ENCODE data around the gene ZDHHC14.

- TF ChIP-seq EZH2phosphoT487 (conservative IDR thresholded peaks at IDR 0.05; ENCODE audit: low read length): no peak
- TF ChIP-seq, protein P1, sequence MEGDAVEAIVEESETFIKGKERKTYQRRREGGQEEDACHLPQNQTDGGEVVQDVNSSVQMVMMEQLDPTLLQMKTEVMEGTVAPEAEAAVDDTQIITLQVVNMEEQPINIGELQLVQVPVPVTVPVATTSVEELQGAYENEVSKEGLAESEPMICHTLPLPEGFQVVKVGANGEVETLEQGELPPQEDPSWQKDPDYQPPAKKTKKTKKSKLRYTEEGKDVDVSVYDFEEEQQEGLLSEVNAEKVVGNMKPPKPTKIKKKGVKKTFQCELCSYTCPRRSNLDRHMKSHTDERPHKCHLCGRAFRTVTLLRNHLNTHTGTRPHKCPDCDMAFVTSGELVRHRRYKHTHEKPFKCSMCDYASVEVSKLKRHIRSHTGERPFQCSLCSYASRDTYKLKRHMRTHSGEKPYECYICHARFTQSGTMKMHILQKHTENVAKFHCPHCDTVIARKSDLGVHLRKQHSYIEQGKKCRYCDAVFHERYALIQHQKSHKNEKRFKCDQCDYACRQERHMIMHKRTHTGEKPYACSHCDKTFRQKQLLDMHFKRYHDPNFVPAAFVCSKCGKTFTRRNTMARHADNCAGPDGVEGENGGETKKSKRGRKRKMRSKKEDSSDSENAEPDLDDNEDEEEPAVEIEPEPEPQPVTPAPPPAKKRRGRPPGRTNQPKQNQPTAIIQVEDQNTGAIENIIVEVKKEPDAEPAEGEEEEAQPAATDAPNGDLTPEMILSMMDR (IDR thresholded peaks at IDR 0.05; ENCODE audit: insufficient read depth, low read length, poor library complexity, severe bottlenecking): no peak
Observed at GRCh38 chr6:157401734-157402338, 20.8 kb downstream of the ZDHHC14 start.
